HFF-Myc (cell line): ENCODE results near the gene RAB40C.

Experiments
- DNase-seq: peaks from one replicate; pipeline ENCODE4 v3.0.0-alpha.2; 2011; ENCODE audit warnings: low read depth; ENCODE audit errors: extremely low read depth
- H3K4me3 ChIP-seq: replicated peaks from 2 replicates; pipeline ENCODE4 v1.5.1; 2011; ENCODE audit warnings: low read depth, mild to moderate bottlenecking, control low read depth, low read length
- TF ChIP-seq, protein P1 (sequence below): IDR thresholded peaks from 2 replicates; pipeline ENCODE4 v1.5.1; 2012; ENCODE audit warnings: mild to moderate bottlenecking, low read depth, low read length, control low read depth; ENCODE audit errors: missing control alignments

Gene RAB40C

DNA sequence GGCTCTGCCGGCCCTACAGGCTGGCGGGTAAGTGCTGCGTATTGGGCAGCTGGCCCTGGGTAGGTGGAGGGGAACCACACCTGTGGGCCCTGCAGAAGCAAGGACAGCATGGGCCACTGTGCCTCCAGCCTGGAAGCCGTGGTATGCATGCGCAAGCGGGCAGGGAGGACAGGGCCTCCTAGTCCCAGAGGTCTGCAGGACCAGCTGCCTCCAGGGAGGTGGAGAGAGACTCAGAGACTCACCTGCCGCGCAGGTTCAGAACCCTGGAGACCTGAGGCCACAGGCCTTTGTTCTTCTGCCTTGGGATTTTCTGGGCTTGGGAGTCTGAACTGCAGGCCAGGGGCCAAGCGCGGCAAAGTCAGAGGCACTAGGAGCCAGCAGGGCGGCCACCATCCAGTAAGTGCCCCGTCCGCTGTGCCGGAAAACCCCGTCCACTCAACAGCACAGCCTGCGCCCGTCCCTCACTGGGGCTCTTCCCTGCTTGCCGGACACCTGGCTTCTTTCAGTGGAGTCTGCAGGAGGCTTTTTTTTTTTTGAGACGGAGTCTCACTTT, 8.8 kb upstream of the RAB40C start:
- no peak overlapping the region for H3K4me3 ChIP-seq
- TF ChIP-seq, protein P1, sequence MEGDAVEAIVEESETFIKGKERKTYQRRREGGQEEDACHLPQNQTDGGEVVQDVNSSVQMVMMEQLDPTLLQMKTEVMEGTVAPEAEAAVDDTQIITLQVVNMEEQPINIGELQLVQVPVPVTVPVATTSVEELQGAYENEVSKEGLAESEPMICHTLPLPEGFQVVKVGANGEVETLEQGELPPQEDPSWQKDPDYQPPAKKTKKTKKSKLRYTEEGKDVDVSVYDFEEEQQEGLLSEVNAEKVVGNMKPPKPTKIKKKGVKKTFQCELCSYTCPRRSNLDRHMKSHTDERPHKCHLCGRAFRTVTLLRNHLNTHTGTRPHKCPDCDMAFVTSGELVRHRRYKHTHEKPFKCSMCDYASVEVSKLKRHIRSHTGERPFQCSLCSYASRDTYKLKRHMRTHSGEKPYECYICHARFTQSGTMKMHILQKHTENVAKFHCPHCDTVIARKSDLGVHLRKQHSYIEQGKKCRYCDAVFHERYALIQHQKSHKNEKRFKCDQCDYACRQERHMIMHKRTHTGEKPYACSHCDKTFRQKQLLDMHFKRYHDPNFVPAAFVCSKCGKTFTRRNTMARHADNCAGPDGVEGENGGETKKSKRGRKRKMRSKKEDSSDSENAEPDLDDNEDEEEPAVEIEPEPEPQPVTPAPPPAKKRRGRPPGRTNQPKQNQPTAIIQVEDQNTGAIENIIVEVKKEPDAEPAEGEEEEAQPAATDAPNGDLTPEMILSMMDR, result no peak
- no peak for DNase-seq

DNA sequence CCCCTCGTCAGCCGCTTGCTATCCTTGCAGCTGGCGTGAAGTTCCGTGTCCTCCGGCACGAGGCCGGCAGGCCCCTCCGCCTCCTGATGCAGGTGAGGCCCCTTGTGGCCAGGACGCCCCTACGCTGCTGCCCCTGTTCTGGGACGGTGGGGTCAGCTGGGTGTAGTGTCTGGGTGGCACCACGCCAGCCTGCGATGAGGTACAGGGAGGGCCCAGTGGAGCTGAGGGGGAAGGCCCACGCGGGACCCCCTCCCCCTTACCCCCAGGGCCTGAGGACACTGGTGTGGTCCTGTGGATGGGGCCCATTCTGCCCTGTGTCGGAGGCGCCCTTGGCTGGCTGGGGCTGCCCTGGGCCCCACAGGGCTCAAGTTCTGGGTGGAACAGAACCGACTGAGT, 7.7 kb upstream of the RAB40C start:
- DNase-seq, result no peak
- no peak overlapping the region for H3K4me3 ChIP-seq
- TF ChIP-seq, protein P1, result no peak

GRCh38 chr16:582614-583331, 7.1 kb upstream of the RAB40C start:
- DNase-seq, result no peak
- no peak overlapping the region for H3K4me3 ChIP-seq
- TF ChIP-seq, protein P1, result no peak

- DNase-seq, result no peak
- TF ChIP-seq, protein P1, result no peak
- H3K4me3 ChIP-seq, result no peak overlapping the region
Observed at GRCh38 chr16:583470-583814, 6.4 kb upstream of the RAB40C start.

- DNase-seq, result no peak
- TF ChIP-seq, protein P1, result no peak
- no peak overlapping the region for H3K4me3 ChIP-seq
Observed at GRCh38 chr16:583815-584591, 5.9 kb upstream of the RAB40C start.

DNA sequence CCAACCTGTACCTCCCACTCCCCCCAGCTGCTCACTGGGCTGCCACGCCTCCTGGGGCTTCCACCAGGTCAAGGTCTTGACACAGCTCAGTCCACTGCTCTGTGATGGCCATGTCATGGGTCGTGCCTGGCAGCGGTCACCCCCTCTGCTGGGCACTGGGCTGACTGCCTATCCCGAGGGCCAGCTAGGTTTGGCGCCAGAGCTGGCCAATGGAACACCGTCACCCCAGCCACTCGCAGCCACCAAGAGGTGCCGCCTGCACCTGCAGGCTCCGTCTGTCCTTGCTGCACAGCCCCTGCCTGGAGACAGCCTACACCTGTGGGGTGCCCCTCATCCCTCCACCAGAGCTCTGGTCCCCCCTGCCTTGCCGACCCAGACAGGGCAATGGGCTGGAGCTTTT, 4.5 kb upstream of the RAB40C start:
- no peak overlapping the region for H3K4me3 ChIP-seq
- TF ChIP-seq, protein P1, result no peak
- DNase-seq, result no peak
